SU-DHL-6 (cell line): ENCODE results near the gene C2orf15.

Experiments
- H2AFZ ChIP-seq: fragments of 200-600 bp; sonication (generic); 2 replicates; pipeline ENCODE4 v1.6.1; 2014; ENCODE audit warnings: low read depth, mild to moderate bottlenecking, moderate library complexity, mixed read lengths, antibody characterized with exemption, low read length; ENCODE audit not compliant: severe bottlenecking
- H3F3A ChIP-seq: fragments of 200-600 bp; shearing (Covaris generic); 2 replicates; pipeline ENCODE4 v1.6.0; 2016; ENCODE audit warnings: antibody characterized with exemption, mild to moderate bottlenecking; ENCODE audit not compliant: insufficient read depth
- H3K27ac ChIP-seq: fragments of 200-600 bp; sonication (generic); 2 replicates; pipeline ENCODE4 v1.5.1; 2016; ENCODE audit warnings: low read depth, mild to moderate bottlenecking, low read length, moderate library complexity, mixed read lengths
- H3K27me3 ChIP-seq: fragments of 200-600 bp; sonication (generic), shearing (Covaris generic); 2 replicates; pipeline ENCODE4 v1.6.0; 2014; ENCODE audit warnings: mild to moderate bottlenecking, low read length
- H3K36me3 ChIP-seq: fragments of 200-600 bp; sonication (generic); 2 replicates; pipeline ENCODE4 v1.6.1; 2014; ENCODE audit warnings: mild to moderate bottlenecking, low read length, mixed read lengths
- H3K4me2 ChIP-seq: fragments of 300-600, 200-600 bp; shearing (Covaris generic), sonication (generic); 2 replicates; pipeline ENCODE4 v1.6.0; 2014; ENCODE audit warnings: low read length, low read depth, mild to moderate bottlenecking; ENCODE audit not compliant: poor library complexity, severe bottlenecking
- H3K4me3 ChIP-seq: fragments of 200-600 bp; sonication (generic); 2 replicates; pipeline ENCODE4 v1.5.1; 2014; ENCODE audit warnings: antibody characterized with exemption, low read length, mild to moderate bottlenecking, mixed read lengths; ENCODE audit not compliant: insufficient read depth, poor library complexity, severe bottlenecking
- H3K79me2 ChIP-seq: fragments of 200-600 bp; sonication (generic); 2 replicates; pipeline ENCODE4 v1.6.1; 2014; ENCODE audit warnings: mild to moderate bottlenecking, low read length, moderate library complexity; ENCODE audit not compliant: insufficient read depth
- H3K9ac ChIP-seq: fragments of 200-600 bp; sonication (generic); 2 replicates; pipeline ENCODE4 v1.7.0; 2014; ENCODE audit warnings: mild to moderate bottlenecking, low read length
- H3K9me2 ChIP-seq: fragments of 200-600 bp; sonication (generic); replicated peaks from 2 replicates; pipeline ENCODE4 v1.6.1; 2014; ENCODE audit warnings: low read length; ENCODE audit not compliant: insufficient read depth
- H3K9me3 ChIP-seq: fragments of 200-600 bp; sonication (generic); 2 replicates; pipeline ENCODE4 v1.6.1; 2014; ENCODE audit warnings: low read length, mixed read lengths; ENCODE audit not compliant: insufficient read depth
- H4K20me1 ChIP-seq: fragments of 200-600 bp; sonication (generic); 2 replicates; pipeline ENCODE4 v1.6.1; 2014; ENCODE audit warnings: low read depth, mild to moderate bottlenecking, antibody characterized with exemption, low read length, moderate library complexity, mixed read lengths
- CTCF ChIP-seq: fragments of 200-600 bp; sonication (generic); IDR thresholded peaks from one replicate; pipeline ENCODE4 v1.5.1; 2017; ENCODE audit warnings: antibody characterized with exemption, mild to moderate bottlenecking, low read length, moderate library complexity; ENCODE audit not compliant: insufficient read depth, poor library complexity, severe bottlenecking
- EZH2phosphoT487 ChIP-seq: fragments of 200-600 bp; sonication (generic), shearing (Covaris generic); conservative IDR thresholded peaks from 2 replicates; pipeline ENCODE4 v1.6.1; 2018; ENCODE audit warnings: mild to moderate bottlenecking, antibody characterized with exemption, low read length, moderate library complexity, mixed read lengths

C2orf15 gene

GRCh38 chr2:99180755-99181623 is 39.5 kb downstream of the C2orf15 start, which contains the start of the genes MITD1 and MRPL30:
Gene MITD1, minus strand, starts transcription at chr2:99181058. Its CDS starts 77 bp downstream, at chr2:99180981.
Gene MRPL30, plus strand, starts transcription at chr2:99181184. Its CDS starts 5,020 bp downstream, at chr2:99186204.
- H3K27ac ChIP-seq, result peak within 1 kb of the TSS; percentile 56; the same call in 1 of the 2 replicates
- H3K4me2 ChIP-seq, result peak within 1 kb of the TSS; percentile 98
- H3K79me2 ChIP-seq, result peaks cover 95% of the 10 kb centered on the region
- TF ChIP-seq EZH2phosphoT487, result no peak
- no peak for TF ChIP-seq CTCF
- no peaks in the 10 kb centered on the region for H3K9me2 ChIP-seq
- peak within 1 kb of the TSS; percentile 85 for H2AFZ ChIP-seq
- no peaks in the 10 kb centered on the region for H3F3A ChIP-seq
- no peaks in the 10 kb centered on the region for H3K27me3 ChIP-seq
- no peaks in the 10 kb centered on the region for H3K36me3 ChIP-seq
- H4K20me1 ChIP-seq, result no peaks in the 10 kb centered on the region; the same call in 1 of the 2 replicates
- peak within 1 kb of the TSS; percentile 93 for H3K9ac ChIP-seq
- peak within 1 kb of the TSS; percentile 100 for H3K4me3 ChIP-seq
- H3K9me3 ChIP-seq, result no peaks in the 10 kb centered on the region

- no peaks in the 10 kb centered on the region; the same call in 1 of the 2 replicates for H4K20me1 ChIP-seq
- H3K27me3 ChIP-seq, result no peaks in the 10 kb centered on the region
- H2AFZ ChIP-seq, result peak overlapping the region; percentile 85
- H3K36me3 ChIP-seq, result no peaks in the 10 kb centered on the region
- peak overlapping the region; percentile 91 for H3K4me2 ChIP-seq
- no peaks in the 10 kb centered on the region for H3F3A ChIP-seq
- peak overlapping the region; percentile 93 for H3K9ac ChIP-seq
- H3K4me3 ChIP-seq, result peak overlapping the region; percentile 100
- H3K9me2 ChIP-seq, result no peaks in the 10 kb centered on the region
- peaks cover 98% of the 10 kb centered on the region for H3K79me2 ChIP-seq
- no peak overlapping the region for H3K27ac ChIP-seq
- TF ChIP-seq EZH2phosphoT487, result no peak
- no peak for TF ChIP-seq CTCF
- no peaks in the 10 kb centered on the region for H3K9me3 ChIP-seq
These were observed 40.1 kb downstream of the C2orf15 start for GRCh38 chr2:99181624-99182000.

GRCh38 chr2:99183025-99183424 is 41.5 kb downstream of the C2orf15 start:
- no peak overlapping the region for H2AFZ ChIP-seq
- no peak overlapping the region for H3K9ac ChIP-seq
- peaks cover 96% of the 10 kb centered on the region for H3K79me2 ChIP-seq
- no peak overlapping the region for H3K27ac ChIP-seq
- H3K9me3 ChIP-seq, result no peaks in the 10 kb centered on the region
- no peaks in the 10 kb centered on the region for H3K9me2 ChIP-seq
- H3K4me2 ChIP-seq, result peak overlapping the region; percentile 12
- no peak overlapping the region for H3K4me3 ChIP-seq
- no peaks in the 10 kb centered on the region for H3F3A ChIP-seq
- no peaks in the 10 kb centered on the region for H3K27me3 ChIP-seq
- peaks cover 4% of the 10 kb centered on the region; the same call in 1 of the 2 replicates for H3K36me3 ChIP-seq
- TF ChIP-seq EZH2phosphoT487 (no peak), CTCF (no peak)
- H4K20me1 ChIP-seq, result no peaks in the 10 kb centered on the region
